Nucleus accumbens (tissue), 56 donors: Measurements from ENCODE around the gene FGF19.
A peak's percentile ranks its signal among the peaks of the same experiment; 100 is the strongest.
"Not testable (repeated sequence)": the region's sequence is repeated elsewhere in the genome, so short reads cannot be mapped to it uniquely, and the experiment has no call there.

Source experiments
- DNase-seq, 56 donors: peaks; one replicate each; lab custom pipeline; 2025; lab: John Stamatoyannopoulos, UW

FGF19 gene

DNA sequence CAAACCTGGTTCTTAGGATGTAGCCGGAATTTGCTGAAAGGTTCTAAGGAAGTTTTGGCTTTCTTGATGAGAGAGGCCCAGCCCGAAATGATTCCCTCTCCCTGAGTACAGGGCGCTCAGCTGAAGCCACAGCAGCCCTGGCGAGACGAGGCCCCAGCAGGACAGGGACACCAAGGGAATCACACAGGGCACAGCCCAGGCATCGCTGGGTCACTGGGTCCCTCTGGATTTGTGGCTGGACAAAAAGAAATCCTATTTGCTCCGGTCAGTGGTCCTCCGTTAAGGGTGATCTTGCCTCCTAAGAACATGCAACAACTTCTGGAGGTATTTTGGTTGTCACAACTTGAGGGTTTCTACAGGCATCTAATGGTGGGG, 6.4 kb downstream of the FGF19 start:
- no peak for DNase-seq

DNA sequence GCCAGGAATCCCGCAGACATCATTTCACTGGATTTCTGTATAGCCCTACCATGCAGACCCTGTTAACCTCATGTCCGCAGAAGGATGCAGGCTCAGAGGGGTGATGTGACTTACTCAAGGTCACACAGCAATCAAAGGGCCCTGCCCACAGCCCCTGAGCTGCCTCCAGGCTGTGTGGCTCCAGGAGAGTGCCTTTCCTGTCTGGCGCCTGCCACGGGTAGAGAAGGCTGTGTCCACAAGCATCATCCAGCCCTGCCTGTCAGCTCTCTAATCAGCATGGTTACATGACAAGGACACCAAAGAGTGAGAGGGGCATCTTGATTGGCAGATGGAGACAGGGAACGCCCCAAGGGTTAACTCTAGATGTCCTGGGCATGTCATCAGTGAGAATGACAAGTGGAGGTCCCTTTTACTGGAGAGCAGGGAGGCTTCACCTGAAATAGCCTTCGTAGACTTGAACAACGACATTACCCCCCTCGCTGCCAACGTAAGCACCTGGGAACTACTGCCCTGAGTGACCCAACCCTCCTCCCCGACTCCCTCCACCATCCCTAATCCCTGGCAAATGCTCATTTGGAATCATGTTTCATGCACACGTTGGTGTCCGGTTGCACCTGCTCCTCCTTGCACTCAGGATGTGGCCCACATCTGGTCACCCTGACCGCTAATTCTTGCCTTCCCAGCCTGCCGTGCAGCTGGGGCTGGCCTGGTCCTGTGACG, 6.9 kb downstream of the FGF19 start:
- DNase-seq: no peak

DNA sequence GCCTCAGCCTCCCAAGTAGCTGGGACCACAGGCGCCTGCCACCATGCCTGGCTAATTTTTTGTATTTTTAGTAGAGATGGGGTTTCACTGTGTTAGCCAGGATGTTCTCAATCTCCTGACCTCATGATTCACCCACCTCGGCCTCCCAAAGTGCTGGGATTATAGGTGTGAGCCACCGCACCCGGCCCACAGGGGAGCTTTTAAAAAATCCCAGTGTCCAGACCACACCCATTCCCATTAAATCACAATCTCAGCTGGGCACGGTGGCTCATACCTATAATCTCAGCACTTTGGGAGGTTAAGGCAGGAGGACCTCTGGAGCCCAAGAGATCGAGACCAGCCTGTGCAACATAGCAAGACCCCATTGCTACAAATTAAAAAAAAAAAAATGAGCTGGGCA, 7.8 kb downstream of the FGF19 start:
- DNase-seq: not testable (repeated sequence)

GRCh38 chr11:69695581-69695980, 8.2 kb downstream of the FGF19 start:
- DNase-seq: no peak

- no peak for DNase-seq
Measured at GRCh38 chr11:69694781-69695180, 9.0 kb downstream of the FGF19 start.

DNA sequence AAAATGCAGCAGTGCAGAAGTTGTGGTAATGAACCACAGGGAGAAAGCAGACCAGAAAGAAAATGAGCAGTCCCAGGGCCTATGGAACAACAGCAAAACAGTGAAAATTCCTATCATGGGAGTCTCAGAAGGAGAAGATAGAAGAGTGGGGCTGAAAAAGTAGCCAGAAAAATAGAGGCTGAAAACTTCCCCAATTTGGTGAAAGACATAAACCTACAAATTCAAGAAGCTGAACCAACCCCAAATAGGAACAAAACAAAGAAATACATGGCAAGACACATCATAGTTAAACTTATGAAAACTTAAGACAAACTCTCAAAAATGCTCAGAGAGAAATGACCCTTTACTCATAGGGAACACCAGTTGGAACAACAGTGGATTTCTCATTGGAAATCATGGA, 11.4 kb downstream of the FGF19 start:
- DNase-seq: no peak

DNA sequence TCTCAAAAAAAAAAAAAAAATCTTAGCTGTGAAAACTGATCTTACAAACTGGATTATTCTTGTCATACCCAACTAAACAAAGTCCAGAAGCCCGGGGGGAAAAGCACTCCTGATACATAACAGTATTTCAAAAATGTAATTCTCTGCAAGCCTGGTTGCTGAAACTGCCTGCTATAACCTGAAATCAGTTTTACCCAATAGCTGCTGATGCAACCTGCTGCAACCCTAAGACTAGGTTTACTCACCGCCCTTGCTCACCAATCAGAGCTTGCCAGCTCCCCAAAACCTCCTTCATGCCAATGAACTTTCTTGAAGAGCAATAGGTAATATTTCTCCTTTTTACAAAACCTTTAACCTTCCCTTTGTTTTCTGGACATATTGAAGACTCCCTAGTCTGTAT, 12.4 kb downstream of the FGF19 start:
- no peak for DNase-seq

DNA sequence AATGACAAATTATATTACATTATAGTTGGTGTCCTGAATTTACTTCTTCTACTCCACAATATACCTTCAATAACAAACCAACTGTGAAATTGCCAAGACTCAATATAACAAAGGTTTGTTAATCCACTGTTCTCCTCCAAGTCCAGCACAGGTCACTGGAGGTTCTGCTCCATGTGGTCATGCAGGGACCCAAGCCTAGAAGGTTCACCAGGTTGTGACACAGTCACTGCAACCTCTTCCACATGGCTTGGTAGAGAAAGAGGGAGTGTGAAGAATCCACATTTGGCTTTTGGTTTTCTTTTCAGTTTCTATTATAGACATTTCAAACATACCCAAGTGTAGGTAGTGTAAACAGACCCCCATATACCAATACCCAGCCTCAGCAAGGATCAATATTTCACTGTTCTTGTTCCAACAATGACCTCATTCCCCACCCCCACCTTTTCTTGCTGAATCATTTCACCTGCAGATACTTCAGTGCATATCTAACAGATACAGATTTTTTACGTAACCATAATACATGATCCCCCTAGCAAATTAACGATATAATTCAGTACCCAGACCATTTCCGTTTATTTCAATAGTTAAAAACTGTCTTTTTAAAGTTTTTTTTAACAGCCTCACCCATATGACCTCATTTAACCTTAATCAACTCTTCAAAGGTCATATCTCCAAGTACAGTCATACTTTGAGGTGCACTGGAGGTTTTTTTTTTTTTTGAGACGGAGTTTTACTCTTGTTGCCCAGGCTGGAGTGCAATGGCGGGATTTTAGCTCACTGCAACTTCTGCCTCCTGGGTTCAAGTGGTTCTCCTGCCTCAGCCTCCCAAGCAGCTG, 14.1 kb downstream of the FGF19 start:
- DNase-seq: no peak

DNA sequence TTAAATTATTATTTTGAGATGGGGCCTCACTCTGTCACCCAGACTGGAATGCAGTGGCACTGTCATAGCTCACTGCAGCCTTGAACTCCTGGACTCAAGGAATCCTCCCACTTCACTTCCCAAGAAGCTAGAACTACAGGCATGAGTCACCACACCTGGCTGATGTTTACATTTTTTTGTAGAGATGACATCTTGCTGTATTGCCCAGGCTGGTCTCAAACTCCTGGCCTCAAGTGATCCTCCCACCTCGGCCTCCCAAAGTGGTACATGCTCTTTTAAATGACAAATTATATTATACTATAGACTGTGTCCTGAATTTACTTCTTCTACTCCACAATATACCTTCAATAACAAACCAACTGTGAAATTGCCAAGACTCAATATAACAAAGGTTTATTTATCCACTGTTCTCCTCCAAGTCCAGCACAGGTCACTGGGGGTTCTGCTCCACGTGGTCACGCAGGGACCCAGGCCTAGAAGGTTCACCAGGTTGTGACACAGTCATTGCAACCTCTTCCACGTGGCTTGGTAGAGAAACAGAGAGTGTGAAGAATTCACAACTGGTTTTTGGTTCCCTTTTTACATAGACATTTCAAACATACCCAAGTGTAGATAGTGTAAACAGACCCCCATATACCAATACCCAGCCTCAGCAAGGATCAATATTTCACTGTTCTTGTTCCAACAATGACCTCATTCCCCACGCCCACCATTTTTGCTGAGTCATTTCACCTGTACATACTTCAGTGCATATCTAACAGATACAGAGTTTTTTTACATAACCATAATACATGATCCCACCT, 15.7 kb downstream of the FGF19 start:
- DNase-seq: not testable (repeated sequence)

- no peak for DNase-seq
Measured at GRCh38 chr11:69686856-69687255, 17.0 kb downstream of the FGF19 start.

DNA sequence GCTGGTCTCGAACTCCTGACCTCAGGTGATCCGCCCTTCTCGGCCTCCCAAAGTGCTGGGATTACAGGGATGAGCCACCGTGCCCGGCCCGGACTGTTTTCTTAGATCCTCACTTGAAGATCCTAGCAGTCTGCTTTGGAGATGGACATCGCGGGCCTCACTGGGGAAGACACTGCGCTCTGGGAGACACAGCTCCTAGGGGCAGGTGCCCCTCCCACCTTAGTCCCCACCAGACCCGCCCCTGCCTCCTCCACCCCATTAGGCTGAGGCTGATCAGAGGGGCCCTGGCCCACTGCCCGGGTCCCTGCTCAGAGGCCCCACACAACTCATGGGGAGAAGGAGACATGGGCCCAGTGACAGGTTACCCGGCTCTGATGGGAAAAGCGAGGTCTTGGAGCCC, 17.4 kb downstream of the FGF19 start:
- no peak for DNase-seq

DNA sequence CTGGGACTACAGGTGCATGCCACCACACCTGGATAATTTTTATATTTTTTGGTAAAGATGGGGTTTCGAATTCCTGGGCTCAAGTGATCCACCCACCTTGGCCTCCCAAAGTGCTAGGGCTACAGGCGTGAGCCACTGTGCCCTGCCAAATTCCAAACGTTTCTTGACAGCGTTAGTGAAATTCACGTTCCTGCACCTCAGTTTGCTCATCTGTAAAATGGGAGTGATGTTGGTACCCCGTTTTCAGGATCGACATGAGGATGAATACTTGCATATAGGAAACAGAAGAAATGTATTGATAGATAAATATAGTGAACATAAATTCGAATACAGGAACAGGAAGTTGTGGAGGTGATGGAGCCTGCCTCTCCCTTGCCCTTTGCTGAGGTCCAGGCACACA, 18.5 kb downstream of the FGF19 start:
- DNase-seq: no peak

DNA sequence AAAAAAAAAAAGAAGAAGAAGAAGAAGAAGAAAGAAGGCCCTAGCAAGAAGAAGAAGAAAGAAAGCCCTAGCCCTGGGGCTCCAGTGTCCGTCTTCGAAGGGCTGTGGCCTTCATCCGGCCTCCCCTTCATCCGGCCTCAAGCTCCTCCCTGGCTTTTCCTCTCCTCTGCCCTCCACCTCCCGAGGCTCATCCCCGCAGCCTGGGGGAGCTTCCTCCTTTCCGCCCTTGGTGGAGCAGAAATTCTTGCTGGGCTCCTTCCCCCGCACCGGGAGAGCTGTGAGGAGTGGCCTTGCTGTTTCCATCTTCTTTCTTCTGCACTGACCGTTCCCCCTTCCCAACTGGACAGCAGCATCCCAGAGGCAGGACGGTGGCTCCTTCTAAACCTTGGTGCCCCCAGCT, 19.2 kb downstream of the FGF19 start:
- DNase-seq: no peak

- DNase-seq: no peak
Measured at GRCh38 chr11:69683764-69684333, 20.0 kb downstream of the FGF19 start.

GRCh38 chr11:69682681-69683326, 21.0 kb downstream of the FGF19 start:
- no peak for DNase-seq

DNA sequence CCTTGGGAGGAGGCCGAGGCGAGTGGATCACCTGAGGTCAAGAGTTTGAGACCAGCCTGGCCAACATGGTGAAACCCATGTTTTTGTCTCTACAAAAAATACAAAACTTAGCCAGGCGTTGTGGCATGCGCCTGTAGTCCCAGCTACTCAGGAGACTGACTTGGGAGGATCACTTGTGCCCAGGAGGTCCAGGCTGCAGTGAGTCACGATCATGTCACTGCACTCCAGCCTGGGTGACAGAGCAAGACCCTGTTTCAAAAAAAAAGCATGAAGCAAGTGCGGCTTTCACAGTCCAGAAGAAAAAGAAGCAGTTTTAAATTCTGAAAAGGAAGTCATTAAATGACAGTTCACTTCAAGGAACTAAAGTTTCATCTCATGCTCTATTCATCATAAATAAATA, 21.6 kb downstream of the FGF19 start:
- DNase-seq: no peak

DNA sequence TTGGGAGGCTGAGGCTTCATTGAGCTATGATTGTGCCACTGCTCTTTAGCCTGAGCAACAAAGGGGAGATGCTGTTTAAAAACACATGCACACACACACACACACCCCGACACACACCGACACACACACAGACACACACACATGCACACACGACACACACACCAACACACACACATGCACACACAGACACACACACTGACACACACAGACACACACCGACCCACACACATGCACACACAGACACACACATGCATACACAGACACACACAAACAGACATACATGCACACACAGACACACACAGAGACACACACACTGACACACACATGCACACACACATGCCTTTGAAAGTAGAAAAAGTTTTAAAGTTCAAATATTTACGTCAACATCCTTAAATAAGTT, 23.1 kb downstream of the FGF19 start:
- DNase-seq: no peak

- DNase-seq: no peak
Measured at GRCh38 chr11:69677749-69678148, 26.1 kb downstream of the FGF19 start.

DNA sequence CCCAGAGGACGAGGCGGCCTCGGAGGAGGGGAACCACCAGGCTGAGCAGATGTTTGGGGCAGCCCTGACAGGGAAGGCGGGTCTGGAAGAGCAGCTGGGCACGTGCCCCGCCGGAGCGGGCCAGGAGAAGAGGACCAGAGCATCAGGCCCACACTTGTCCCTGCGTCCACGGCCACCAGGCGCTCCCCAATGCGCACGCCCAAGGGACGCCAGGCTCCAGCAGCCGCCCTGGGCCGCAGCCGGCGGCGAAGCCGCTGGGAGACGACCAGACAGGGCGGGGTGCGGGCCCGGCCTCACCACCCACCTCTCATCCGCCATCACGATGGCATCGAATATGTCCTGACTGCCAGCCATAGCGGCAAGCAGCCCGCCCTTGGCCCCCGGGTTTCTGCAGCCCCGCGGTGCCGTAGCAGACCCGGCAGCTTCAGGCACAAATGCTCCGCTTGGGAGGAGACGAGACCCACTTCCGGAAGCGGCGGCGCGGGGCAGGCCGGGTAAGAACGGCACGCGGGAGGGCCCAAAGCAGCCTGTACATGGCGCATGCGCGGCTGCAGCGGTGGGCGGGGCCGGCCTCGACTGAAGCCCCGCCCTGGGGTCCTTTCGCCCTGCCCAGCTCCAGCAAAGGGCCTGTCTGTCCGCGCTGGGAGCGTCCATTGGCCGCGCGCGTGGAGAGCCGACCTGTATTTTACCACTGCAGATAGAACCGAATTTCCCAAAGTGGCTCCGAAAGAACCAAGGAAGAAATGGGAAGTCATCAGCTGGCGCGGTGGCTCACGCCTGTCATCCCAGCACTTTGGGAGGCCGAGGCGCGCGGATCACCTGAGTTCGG, 28.7 kb downstream of the FGF19 start, which contains the start of gene LTO1:
Gene LTO1, minus strand, starts transcription at position 468 of the 829 bp plus-strand sequence. Its CDS starts 114 bp downstream, at position 354.
- DNase-seq: peak; percentile 50 to 97 (median 91)
